ENCODE results near the gene CST7.

GRCh38 chr20:24911461-24911860 lies 37.6 kb upstream of the CST7 start:
- TF ChIP-seq CTCF (IDR thresholded peaks at IDR 0.05) = no peak
- no peak for TF ChIP-seq ESRRA (IDR thresholded peaks at IDR 0.05; ENCODE audit: borderline replicate concordance, low read length)
